NOMO-1 treated with DMSO at 0.1 percent for 48 hours (cell line): ENCODE results near the gene ADCY6.

ENCODE experiments used
- DNase-seq: peaks from one replicate; lab custom pipeline; 2025; ENCODE audit not compliant: unreplicated experiment; lab: John Stamatoyannopoulos, UW

ADCY6 gene

GRCh38 chr12:48786591-48787544 lies 2.0 kb downstream of the ADCY6 start:
- no peak for DNase-seq

- no peak for DNase-seq
Observed at GRCh38 chr12:48783432-48783831, 5.5 kb downstream of the ADCY6 start.

GRCh38 chr12:48782457-48783395 lies 6.2 kb downstream of the ADCY6 start:
- DNase-seq: no peak

GRCh38 chr12:48781750-48782456 lies 7.0 kb downstream of the ADCY6 start:
- DNase-seq: no peak

- DNase-seq: no peak
Observed at GRCh38 chr12:48780381-48781025, 8.4 kb downstream of the ADCY6 start.

GRCh38 chr12:48779869-48780268 lies 9.0 kb downstream of the ADCY6 start:
- DNase-seq: peak; percentile 55

GRCh38 chr12:48777501-48778400 lies 11.1 kb downstream of the ADCY6 start:
- DNase-seq: no peak

GRCh38 chr12:48776956-48777355 lies 11.9 kb downstream of the ADCY6 start:
- no peak for DNase-seq

- no peak for DNase-seq
Observed at GRCh38 chr12:48775991-48776649, 12.8 kb downstream of the ADCY6 start.

- no peak for DNase-seq
Observed at GRCh38 chr12:48775299-48775698, 13.6 kb downstream of the ADCY6 start.

GRCh38 chr12:48774516-48774915 lies 14.4 kb downstream of the ADCY6 start:
- no peak for DNase-seq

GRCh38 chr12:48773686-48774085 lies 15.2 kb downstream of the ADCY6 start:
- DNase-seq: no peak

- no peak for DNase-seq
Observed at GRCh38 chr12:48771588-48772112, 17.2 kb downstream of the ADCY6 start.

GRCh38 chr12:48770756-48771155 lies 18.1 kb downstream of the ADCY6 start:
- no peak for DNase-seq

GRCh38 chr12:48768736-48769135 lies 20.2 kb downstream of the ADCY6 start:
- no peak for DNase-seq

- no peak for DNase-seq
Observed at GRCh38 chr12:48768147-48768546, 20.7 kb downstream of the ADCY6 start.

GRCh38 chr12:48767521-48767920 lies 21.4 kb downstream of the ADCY6 start:
- no peak for DNase-seq

- DNase-seq: no peak
Observed at GRCh38 chr12:48767047-48767446, 21.8 kb downstream of the ADCY6 start.

GRCh38 chr12:48765753-48766162 lies 23.1 kb downstream of the ADCY6 start:
- peak; percentile 75 for DNase-seq
